C4-2B (cell line): Measurements from ENCODE around the gene OR4B1.

Experiments
- H3K27ac ChIP-seq: fragments of 450-650 bp; 2 replicates; pipeline ENCODE4 v1.5.1; 2017
- ZFX ChIP-seq: fragments of 450-650 bp; IDR thresholded peaks from 2 replicates; pipeline ENCODE4 v1.6.1; 2017
- TF ChIP-seq, protein P1 (sequence below): fragments of 450-650 bp; conservative IDR thresholded peaks from 2 replicates; pipeline ENCODE4 v1.5.1; 2017; ENCODE audit warnings: mild to moderate bottlenecking

The OR4B1 gene

DNA sequence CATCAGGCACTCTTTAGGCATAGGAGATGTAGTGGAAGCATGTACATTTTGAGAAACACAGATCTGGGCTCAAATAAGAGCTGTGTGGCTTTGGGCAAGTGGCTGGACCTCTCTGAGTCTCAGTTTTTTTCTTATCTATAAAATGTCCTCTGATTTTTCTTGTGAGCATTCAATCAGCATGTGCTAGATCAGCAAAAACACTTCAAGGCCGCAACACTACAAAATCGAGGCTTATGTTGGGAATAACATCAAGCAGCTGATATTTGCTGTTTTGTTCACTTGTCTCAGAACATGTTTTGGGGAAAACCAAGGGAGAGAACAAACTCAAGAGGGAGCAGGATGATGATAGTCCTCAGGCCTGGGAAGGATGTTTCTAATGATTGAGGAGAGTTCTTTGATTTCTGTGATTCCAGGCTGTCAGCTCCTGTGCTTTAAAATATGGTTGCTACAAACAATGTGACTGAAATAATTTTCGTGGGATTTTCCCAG is 46.9 kb downstream of the OR4B1 start, which contains the start of gene OR4X1:
OR4X1 (plus strand) TSS at position 439 of the 489 bp plus-strand sequence; CDS start at position 439, 0 bp downstream.
- no peak within 1 kb of the TSS for H3K27ac ChIP-seq
- no peak for TF ChIP-seq ZFX
- TF ChIP-seq, protein P1, sequence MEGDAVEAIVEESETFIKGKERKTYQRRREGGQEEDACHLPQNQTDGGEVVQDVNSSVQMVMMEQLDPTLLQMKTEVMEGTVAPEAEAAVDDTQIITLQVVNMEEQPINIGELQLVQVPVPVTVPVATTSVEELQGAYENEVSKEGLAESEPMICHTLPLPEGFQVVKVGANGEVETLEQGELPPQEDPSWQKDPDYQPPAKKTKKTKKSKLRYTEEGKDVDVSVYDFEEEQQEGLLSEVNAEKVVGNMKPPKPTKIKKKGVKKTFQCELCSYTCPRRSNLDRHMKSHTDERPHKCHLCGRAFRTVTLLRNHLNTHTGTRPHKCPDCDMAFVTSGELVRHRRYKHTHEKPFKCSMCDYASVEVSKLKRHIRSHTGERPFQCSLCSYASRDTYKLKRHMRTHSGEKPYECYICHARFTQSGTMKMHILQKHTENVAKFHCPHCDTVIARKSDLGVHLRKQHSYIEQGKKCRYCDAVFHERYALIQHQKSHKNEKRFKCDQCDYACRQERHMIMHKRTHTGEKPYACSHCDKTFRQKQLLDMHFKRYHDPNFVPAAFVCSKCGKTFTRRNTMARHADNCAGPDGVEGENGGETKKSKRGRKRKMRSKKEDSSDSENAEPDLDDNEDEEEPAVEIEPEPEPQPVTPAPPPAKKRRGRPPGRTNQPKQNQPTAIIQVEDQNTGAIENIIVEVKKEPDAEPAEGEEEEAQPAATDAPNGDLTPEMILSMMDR = no peak
